ENCODE results near the gene CALB2. TPM values are rescaled to one million over a fixed set of nuclear protein-coding genes. Genes with fewer than 3 reads are reported as not detected.

CALB2 gene
- polyA plus RNA-seq, 1 donor (not counting 4 experiments of a cell fraction or from before 2014, with no cell fraction given), result 1.4 TPM

GRCh38 chr16:71428385-71428784, 69.9 kb downstream of the CALB2 start:
- Histone ChIP-seq H3K9me3 (ENCODE audit: control insufficient read depth, low read depth, low read length) (no peaks in the 10 kb centered on the region), H3K9me1 (ENCODE audit: control insufficient read depth, extremely low read depth, insufficient read depth, low read length) (no peaks in the 10 kb centered on the region), H2AFZ (ENCODE audit: control insufficient read depth, low read length) (no peak overlapping the region), H3K79me2 (ENCODE audit: control insufficient read depth, insufficient read depth, low read length) (no peaks in the 10 kb centered on the region), H3K4me2 (ENCODE audit: control insufficient read depth, extremely low read depth, insufficient read depth, low read depth, low read length) (no peak overlapping the region), H3K4me1 (ENCODE audit: control insufficient read depth, extremely low read depth, insufficient read depth, low read length) (no peaks in the 10 kb centered on the region), H3K36me3 (ENCODE audit: control insufficient read depth in 2 of 2, extremely low read depth in 1 of 2, insufficient read depth in 2 of 2, low read length in 2 of 2) (no peaks in the 10 kb centered on the region), H3K4me3 (ENCODE audit: control insufficient read depth in 2 of 3, extremely low read depth in 1 of 3, insufficient read depth in 2 of 3, low read depth in 1 of 3, low read length in 3 of 3) (no peak overlapping the region), H4K20me1 (ENCODE audit: control insufficient read depth, extremely low read depth, insufficient read depth, low read length) (no peaks in the 10 kb centered on the region), H3K27me3 (ENCODE audit: control insufficient read depth, extremely low read depth, insufficient read depth, low read length) (peaks cover 7% of the 10 kb centered on the region), H3K9ac (ENCODE audit: control insufficient read depth, extremely low read depth, insufficient read depth, low read length) (no peak overlapping the region), H3K27ac (ENCODE audit: control insufficient read depth, insufficient read depth, low read length) (no peak overlapping the region)
- no peak for TF ChIP-seq EZH2 (IDR thresholded peaks at IDR 0.05; ENCODE audit: low read length)
- no peak for TF ChIP-seq CTCF (optimal IDR thresholded peaks at IDR 0.05 in 1 of 3, IDR thresholded peaks at IDR 0.05 in 1 of 3, conservative IDR thresholded peaks at IDR 0.05 in 1 of 3; ENCODE audit: extremely low read depth in 1 of 3, insufficient read depth in 2 of 3, low read length in 3 of 3)
- dilution Hi-C loops (cut with MboI; ENCODE audit: extremely low pct_ligation_motif_present, low sequenced_read_pairs), result no loop called here
- DNase-seq (ENCODE audit: low read depth, low spot score), result no peak
- FAIRE-seq, result no peak

DNA sequence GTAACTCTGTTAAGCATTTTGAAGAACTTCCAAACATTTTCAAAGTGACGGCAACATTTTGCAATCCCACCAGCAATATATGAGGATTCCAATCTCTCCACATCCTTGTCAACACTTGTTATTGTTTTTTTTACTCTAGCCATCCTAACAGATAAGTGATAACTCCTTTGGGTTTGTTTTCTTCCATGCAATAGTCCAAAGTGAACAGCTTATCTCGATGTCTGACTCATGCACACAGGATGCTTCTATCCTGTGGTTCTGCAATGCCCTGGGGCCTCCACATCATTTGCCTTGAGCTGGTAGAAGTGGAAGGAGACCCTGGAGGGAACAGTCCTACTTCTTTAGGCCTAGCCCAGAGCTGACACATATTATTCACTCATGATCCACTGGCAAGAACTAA, 70.4 kb downstream of the CALB2 start:
- Histone ChIP-seq H3K27ac (ENCODE audit: control insufficient read depth, insufficient read depth, low read length) (no peak overlapping the region), H3K9me1 (ENCODE audit: control insufficient read depth, extremely low read depth, insufficient read depth, low read length) (no peaks in the 10 kb centered on the region), H3K36me3 (ENCODE audit: control insufficient read depth in 2 of 2, extremely low read depth in 1 of 2, insufficient read depth in 2 of 2, low read length in 2 of 2) (no peaks in the 10 kb centered on the region), H4K20me1 (ENCODE audit: control insufficient read depth, extremely low read depth, insufficient read depth, low read length) (no peaks in the 10 kb centered on the region), H3K4me3 (ENCODE audit: control insufficient read depth in 2 of 3, extremely low read depth in 1 of 3, insufficient read depth in 2 of 3, low read depth in 1 of 3, low read length in 3 of 3) (no peak overlapping the region), H3K4me2 (ENCODE audit: control insufficient read depth, extremely low read depth, insufficient read depth, low read depth, low read length) (no peak overlapping the region), H3K79me2 (ENCODE audit: control insufficient read depth, insufficient read depth, low read length) (no peaks in the 10 kb centered on the region), H3K9me3 (ENCODE audit: control insufficient read depth, low read depth, low read length) (no peaks in the 10 kb centered on the region), H3K27me3 (ENCODE audit: control insufficient read depth, extremely low read depth, insufficient read depth, low read length) (peaks cover 7% of the 10 kb centered on the region), H3K9ac (ENCODE audit: control insufficient read depth, extremely low read depth, insufficient read depth, low read length) (no peak overlapping the region), H3K4me1 (ENCODE audit: control insufficient read depth, extremely low read depth, insufficient read depth, low read length) (no peaks in the 10 kb centered on the region), H2AFZ (ENCODE audit: control insufficient read depth, low read length) (no peak overlapping the region)
- DNase-seq (ENCODE audit: low read depth, low spot score), result no peak
- no peak for FAIRE-seq
- TF ChIP-seq CTCF (optimal IDR thresholded peaks at IDR 0.05 in 1 of 3, IDR thresholded peaks at IDR 0.05 in 1 of 3, conservative IDR thresholded peaks at IDR 0.05 in 1 of 3; ENCODE audit: extremely low read depth in 1 of 3, insufficient read depth in 2 of 3, low read length in 3 of 3) (no peak), EZH2 (IDR thresholded peaks at IDR 0.05; ENCODE audit: low read length) (no peak)
- dilution Hi-C loops (cut with MboI; ENCODE audit: extremely low pct_ligation_motif_present, low sequenced_read_pairs), result no loop called here
